HepG2 (cell line): ENCODE results near the gene DCAF6. TPM values are rescaled to one million over a fixed set of nuclear protein-coding genes. Genes with fewer than 3 reads are reported as not detected.

ENCODE experiments used
- ATAC-seq: fragments of 200-7000 bp; cut with Tn5 transposase; 3 replicates; pipeline ENCODE4 v1.9.1; 2020; ENCODE audit warnings: mild to moderate bottlenecking, moderate library complexity
- BruUV-seq: library from RNA; stranded (reverse); fragments of 400-500 nt; replicated peaks from 2 replicates; lab custom pipeline; 2021; lab: Mats Ljungman, UMichigan
- CTCF ChIA-PET: fragments of 300-600 bp; formaldehyde crosslinking; extraction: SDS; loops from one replicate; lab custom pipeline; 2021; ENCODE audit warnings: low total read pairs, inconsistent platforms, low intra/inter-chr PET ratio; lab: Yijun Ruan, JAX
- POLR2A ChIA-PET: fragments of 350-600 bp; sonication (Branson Sonifier 250); formaldehyde crosslinking; loops from one replicate; lab custom pipeline; 2020; ENCODE audit warnings: antibody characterized with exemption, inconsistent platforms; lab: Yijun Ruan, JAX
- DNase-seq: peaks from one replicate; pipeline ENCODE4 v3.0.0-alpha.2; 2015; ENCODE audit warnings: low spot score
- FAIRE-seq: peaks from 3 replicates; lab custom pipeline; 2011; peaks lifted over from hg19 to GRCh38; lab: Jason Lieb, UNC
- H2AFZ ChIP-seq: one replicate; pipeline ENCODE4 v1.6.1; 2011; ENCODE audit warnings: low read length, inconsistent platforms
- H3K27ac ChIP-seq: fragments of 300-600 bp; 3 replicates; pipeline ENCODE4 v1.8.0; 2011; ENCODE audit warnings: mixed run types, mild to moderate bottlenecking, mixed read lengths, low read length, inconsistent platforms; ENCODE audit not compliant: insufficient read depth; ENCODE audit errors: extremely low read length
- H3K27me3 ChIP-seq, 2 experiments: fragments of 200-600 bp in 1 of 2; 2 replicates in 1 of 2; 3 replicates in 1 of 2; pipeline versions ENCODE4 v1.6.0 to v1.8.0; 2011; ENCODE audit warnings: low read length in 2 of 2, mild to moderate bottlenecking in 2 of 2, moderate library complexity in 2 of 2, inconsistent platforms in 1 of 2; ENCODE audit not compliant: insufficient read depth in 2 of 2, control insufficient read depth in 1 of 2
- H3K36me3 ChIP-seq, 2 experiments: fragments of 200-600 bp in 1 of 2; replicated peaks in 1 of 2; 2 replicates in 1 of 2; 3 replicates in 1 of 2; pipeline versions ENCODE4 v1.5.1 to v1.8.0; 2011; ENCODE audit warnings: low read length in 2 of 2, inconsistent platforms in 1 of 2; ENCODE audit not compliant: insufficient read depth in 2 of 2, control insufficient read depth in 1 of 2
- H3K4me1 ChIP-seq: 2 replicates; pipeline ENCODE4 v1.5.1; 2012; ENCODE audit warnings: low read length, inconsistent platforms; ENCODE audit not compliant: insufficient read depth
- H3K4me2 ChIP-seq: 2 replicates; pipeline ENCODE4 v1.6.0; 2011; ENCODE audit warnings: low read depth, low read length, inconsistent platforms
- H3K4me3 ChIP-seq, 3 experiments: fragments of 200-600 bp in 1 of 3; sonication (generic), shearing (Covaris generic) in 1 of 3; replicated peaks in 1 of 3; 2 replicates each; pipeline ENCODE4 v1.5.1; 2011 to 2016; ENCODE audit warnings: low read length in 3 of 3, inconsistent platforms in 2 of 3, low read depth in 2 of 3, mild to moderate bottlenecking in 2 of 3, control low read depth in 1 of 3, mixed read lengths in 1 of 3; ENCODE audit not compliant: insufficient read depth in 1 of 3
- H3K79me2 ChIP-seq: one replicate; pipeline ENCODE4 v1.6.1; 2011; ENCODE audit warnings: low read length, inconsistent platforms; ENCODE audit not compliant: insufficient read depth
- H3K9ac ChIP-seq: 2 replicates; pipeline ENCODE4 v1.6.0; 2011; ENCODE audit warnings: mild to moderate bottlenecking, low read depth, low read length, inconsistent platforms; ENCODE audit not compliant: insufficient read depth
- H3K9me3 ChIP-seq: 2 replicates; pipeline ENCODE4 v1.5.1; 2012; ENCODE audit warnings: mild to moderate bottlenecking, low read length
- H4K20me1 ChIP-seq: 2 replicates; pipeline ENCODE4 v1.6.0; 2011; ENCODE audit warnings: inconsistent platforms, mild to moderate bottlenecking, low read length, moderate library complexity; ENCODE audit not compliant: insufficient read depth
- CTCF ChIP-seq: sonication (generic); formaldehyde crosslinking; IDR thresholded peaks from 2 replicates; pipeline ENCODE4 v1.5.0; 2020; ENCODE audit warnings: mild to moderate bottlenecking, missing genetic modification reagents, moderate library complexity
- FOXO4 ChIP-seq: sonication (generic); formaldehyde crosslinking; conservative IDR thresholded peaks from 2 replicates; pipeline ENCODE4 v1.8.1; 2023; ENCODE audit warnings: missing genetic modification reagents
- IRF1 ChIP-seq: sonication (generic); formaldehyde crosslinking; IDR thresholded peaks from 2 replicates; pipeline ENCODE4 v1.4.0; 2020; ENCODE audit warnings: low read depth, mild to moderate bottlenecking, missing genetic modification reagents
- NFIC ChIP-seq: IDR thresholded peaks from 2 replicates; pipeline ENCODE4 v1.6.1; 2012; ENCODE audit warnings: mild to moderate bottlenecking, low read length, inconsistent platforms
- NFKBIZ ChIP-seq: IDR thresholded peaks from 2 replicates; pipeline ENCODE4 v1.6.1; 2018; ENCODE audit warnings: missing genetic modification reagents, missing compliant biosample characterization
- NR0B2 ChIP-seq: sonication (generic); formaldehyde crosslinking; IDR thresholded peaks from 2 replicates; pipeline ENCODE4 v1.4.0; 2020; ENCODE audit warnings: mild to moderate bottlenecking, missing genetic modification reagents
- SRSF4 ChIP-seq: fragments of 200-400 bp; formaldehyde crosslinking; IDR thresholded peaks from one replicate; pipeline ENCODE4 v1.6.1; 2018; ENCODE audit warnings: mild to moderate bottlenecking, low read depth, low read length, moderate library complexity; ENCODE audit not compliant: poor library complexity, severe bottlenecking
- ZBTB2 ChIP-seq: sonication (generic); formaldehyde crosslinking; IDR thresholded peaks from 2 replicates; pipeline ENCODE4 v1.8.0; 2022; ENCODE audit warnings: low read depth, missing genetic modification reagents
- ZNF124 ChIP-seq: sonication (generic); formaldehyde crosslinking; IDR thresholded peaks from 2 replicates; pipeline ENCODE4 v1.4.0; 2020; ENCODE audit warnings: missing genetic modification reagents
- WGBS: methylation state at CpG from one replicate; pipeline ENCODE4 v1.1.6; 2017; ENCODE audit warnings: low lambda C conversion rate; 5-methylcytosine and 5-hydroxymethylcytosine counted together
- in situ Hi-C: cut with HindIII; loops from 2 replicates; pipeline ENCODE4 v1.10.0; 2017; ENCODE audit warnings: low pct_unique_long_range_greater_than_20kb; ENCODE audit not compliant: extremely low pct_ligation_motif_present
- intact Hi-C: fragments of 100-400 bp; cut with micrococcal nuclease; formaldehyde crosslinking; loops from one replicate; pipeline ENCODE4 v1.10.0; 2022; ENCODE audit not compliant: unreplicated experiment
- polyA plus RNA-seq, 8 experiments: library from polyadenylated mRNA; depleted of rRNA in 3 of 8; stranded (reverse) in 7 of 8; unstranded in 1 of 8; fragments of >200 nt; fragmentation: Illumina TruSeq in 4 of 8; extraction: Trizol in 4 of 8; gene quantifications; 2 replicates each; pipeline versions ENCODE4 v1.2.1 to v1.2.3, GENCODE V29; 2011 to 2016; ENCODE audit warnings: low read depth in 4 of 8, missing spikeins in 1 of 8, mixed read lengths in 1 of 8; ENCODE audit not compliant: insufficient read depth in 1 of 8
- total RNA-seq, 5 experiments: library from RNA; depleted of rRNA; stranded (reverse); fragments of >200 nt; fragmentation: Illumina TruSeq; extraction: Trizol; gene quantifications; 2 replicates each; pipeline ENCODE4 v1.2.3, GENCODE V29; 2016; ENCODE audit warnings: low read depth in 1 of 5

Gene DCAF6
- total and polyA plus RNA-seq, 2 of the 13 experiments (the other 11 are each of a cell fraction or from before 2014, with no cell fraction given): 24.7 to 33.7 TPM

- TF ChIP-seq IRF1 (CRISPR knock-in tag): no peak
- TF ChIP-seq ZNF124: no peak
- no peak for TF ChIP-seq NR0B2 (CRISPR knock-in tag)
- TF ChIP-seq NFKBIZ (CRISPR knock-in tag): no peak
- no peak for TF ChIP-seq ZBTB2 (CRISPR knock-in tag)
Measured at GRCh38 chr1:168085401-168085872, 149.0 kb downstream of the DCAF6 start (continued).

GRCh38 chr1:168086438-168086837 lies 150.0 kb downstream of the DCAF6 start:
- DNase-seq (no peak), FAIRE-seq (no peak), ATAC-seq (no peak)
- no TSS peak for BruUV-seq
- Histone ChIP-seq H4K20me1 (no peaks in the 10 kb centered on the region), H3K4me1 (peaks cover 6% of the 10 kb centered on the region; the same call in 1 of the 2 replicates), H3K27me3 (no peaks in the 10 kb centered on the region), H3K36me3 (no peaks in the 10 kb centered on the region), H3K4me3 (no peak overlapping the region), H3K79me2 (no peaks in the 10 kb centered on the region), H3K9ac (no peak overlapping the region), H3K9me3 (no peaks in the 10 kb centered on the region), H3K27ac (no peak overlapping the region)
- in situ Hi-C loops (no loop called here), intact Hi-C loops (no loop called here)
- CTCF ChIA-PET: interaction anchor here (0.8 kb wide), 1 partner anchor 59 kb away, joined by 3 read pairs; no protein-coding TSS in a partner anchor
- POLR2A ChIA-PET: no interaction called here
- TF ChIP-seq SRSF4 (no peak), FOXO4 (CRISPR knock-in tag) (no peak), CTCF (CRISPR knock-in tag) (0 out of 2 replicates have a peak, but pooled peaks have one; percentile 4), NFIC (no peak)
- TF ChIP-seq, all 625 proteins: peak for 1
- 67% methylated on average over 1 of the region's 2 CpGs for WGBS
- no peak overlapping the region for H2AFZ ChIP-seq
- no peak overlapping the region for H3K4me2 ChIP-seq
